Measurements from ENCODE around the gene ARL15. TPM values are rescaled to one million over a fixed set of nuclear protein-coding genes. Genes with fewer than 3 reads are reported as not detected.

The ARL15 gene
- total RNA-seq, 6 experiments from 2014 or later: 9.8 to 16.0 (median 13.4) TPM

GRCh38 chr5:53946405-53947100 is 363.8 kb downstream of the ARL15 start:
- H3K4me3 Mint-ChIP-seq: no peak overlapping the region
- peak overlapping the region; percentile 2; the same call in 1 of the 2 replicates for H3K27ac Mint-ChIP-seq
- H3K27me3 Mint-ChIP-seq (ENCODE audit: insufficient read depth): no peaks in the 10 kb centered on the region; the same call in 1 of the 2 replicates
- H3K9me3 Mint-ChIP-seq: peaks cover 5% of the 10 kb centered on the region; the same call in 1 of the 2 replicates
- H3K4me1 Mint-ChIP-seq (ENCODE audit: low read depth): peaks cover 46% of the 10 kb centered on the region
- no peak for TF ChIP-seq CTCF (IDR thresholded peaks at IDR 0.05)
- peaks cover 19% of the 10 kb centered on the region for H3K36me3 Mint-ChIP-seq (ENCODE audit: low read depth)
- DNase-seq: no peak

- no peak for DNase-seq
- H3K4me3 Mint-ChIP-seq: no peak overlapping the region
- H3K27ac Mint-ChIP-seq: no peak overlapping the region
- peaks cover 5% of the 10 kb centered on the region; the same call in 1 of the 2 replicates for H3K9me3 Mint-ChIP-seq
- TF ChIP-seq CTCF (IDR thresholded peaks at IDR 0.05): no peak
- peaks cover 60% of the 10 kb centered on the region for H3K4me1 Mint-ChIP-seq (ENCODE audit: low read depth)
- no peaks in the 10 kb centered on the region; the same call in 1 of the 2 replicates for H3K27me3 Mint-ChIP-seq (ENCODE audit: insufficient read depth)
- H3K36me3 Mint-ChIP-seq (ENCODE audit: low read depth): peaks cover 19% of the 10 kb centered on the region
Observed at GRCh38 chr5:53944981-53945380, 365.4 kb downstream of the ARL15 start.

- Mint-ChIP-seq H3K9me3 (peaks cover 5% of the 10 kb centered on the region; the same call in 1 of the 2 replicates), H3K36me3 (ENCODE audit: low read depth) (peaks cover 19% of the 10 kb centered on the region), H3K4me1 (ENCODE audit: low read depth) (peaks cover 60% of the 10 kb centered on the region), H3K4me3 (no peak overlapping the region), H3K27me3 (ENCODE audit: insufficient read depth) (no peaks in the 10 kb centered on the region; the same call in 1 of the 2 replicates), H3K27ac (no peak overlapping the region)
- TF ChIP-seq CTCF (IDR thresholded peaks at IDR 0.05): no peak
- DNase-seq: no peak
Observed at GRCh38 chr5:53943938-53944337, 366.4 kb downstream of the ARL15 start.

- Mint-ChIP-seq H3K4me1 (ENCODE audit: low read depth) (peaks cover 60% of the 10 kb centered on the region), H3K27ac (peak overlapping the region; percentile 76), H3K9me3 (peaks cover 5% of the 10 kb centered on the region; the same call in 1 of the 2 replicates), H3K27me3 (ENCODE audit: insufficient read depth) (no peaks in the 10 kb centered on the region; the same call in 1 of the 2 replicates), H3K36me3 (ENCODE audit: low read depth) (peaks cover 19% of the 10 kb centered on the region), H3K4me3 (no peak overlapping the region)
- TF ChIP-seq CTCF (IDR thresholded peaks at IDR 0.05): no peak
- DNase-seq: peak; percentile 41
Observed at GRCh38 chr5:53942724-53943123, 367.6 kb downstream of the ARL15 start.

- no peak for DNase-seq
- Mint-ChIP-seq H3K4me3 (no peak overlapping the region), H3K9me3 (no peaks in the 10 kb centered on the region), H3K27me3 (ENCODE audit: insufficient read depth) (no peaks in the 10 kb centered on the region; the same call in 1 of the 2 replicates), H3K27ac (no peak overlapping the region), H3K36me3 (ENCODE audit: low read depth) (peaks cover 13% of the 10 kb centered on the region; the same call in 1 of the 2 replicates), H3K4me1 (ENCODE audit: low read depth) (peaks cover 68% of the 10 kb centered on the region)
- no peak for TF ChIP-seq CTCF (IDR thresholded peaks at IDR 0.05)
Observed at GRCh38 chr5:53940921-53941320, 369.5 kb downstream of the ARL15 start.

All from HFFc6 (cell line).